VCaP (cell line): Measurements from ENCODE around the gene TPCN2.

Experiments used
- H3K27ac ChIP-seq: fragments of 450-650 bp; 2 replicates; pipeline ENCODE4 v1.5.1; 2017
- TF ChIP-seq, protein P1 (sequence below): fragments of 450-650 bp; conservative IDR thresholded peaks from 2 replicates; pipeline ENCODE4 v1.5.1; 2017; ENCODE audit warnings: mild to moderate bottlenecking, moderate library complexity

TPCN2 gene

GRCh38 chr11:69062169-69062855 lies 13.6 kb downstream of the TPCN2 start:
- no peak overlapping the region for H3K27ac ChIP-seq
- TF ChIP-seq, protein P1, sequence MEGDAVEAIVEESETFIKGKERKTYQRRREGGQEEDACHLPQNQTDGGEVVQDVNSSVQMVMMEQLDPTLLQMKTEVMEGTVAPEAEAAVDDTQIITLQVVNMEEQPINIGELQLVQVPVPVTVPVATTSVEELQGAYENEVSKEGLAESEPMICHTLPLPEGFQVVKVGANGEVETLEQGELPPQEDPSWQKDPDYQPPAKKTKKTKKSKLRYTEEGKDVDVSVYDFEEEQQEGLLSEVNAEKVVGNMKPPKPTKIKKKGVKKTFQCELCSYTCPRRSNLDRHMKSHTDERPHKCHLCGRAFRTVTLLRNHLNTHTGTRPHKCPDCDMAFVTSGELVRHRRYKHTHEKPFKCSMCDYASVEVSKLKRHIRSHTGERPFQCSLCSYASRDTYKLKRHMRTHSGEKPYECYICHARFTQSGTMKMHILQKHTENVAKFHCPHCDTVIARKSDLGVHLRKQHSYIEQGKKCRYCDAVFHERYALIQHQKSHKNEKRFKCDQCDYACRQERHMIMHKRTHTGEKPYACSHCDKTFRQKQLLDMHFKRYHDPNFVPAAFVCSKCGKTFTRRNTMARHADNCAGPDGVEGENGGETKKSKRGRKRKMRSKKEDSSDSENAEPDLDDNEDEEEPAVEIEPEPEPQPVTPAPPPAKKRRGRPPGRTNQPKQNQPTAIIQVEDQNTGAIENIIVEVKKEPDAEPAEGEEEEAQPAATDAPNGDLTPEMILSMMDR = no peak

DNA sequence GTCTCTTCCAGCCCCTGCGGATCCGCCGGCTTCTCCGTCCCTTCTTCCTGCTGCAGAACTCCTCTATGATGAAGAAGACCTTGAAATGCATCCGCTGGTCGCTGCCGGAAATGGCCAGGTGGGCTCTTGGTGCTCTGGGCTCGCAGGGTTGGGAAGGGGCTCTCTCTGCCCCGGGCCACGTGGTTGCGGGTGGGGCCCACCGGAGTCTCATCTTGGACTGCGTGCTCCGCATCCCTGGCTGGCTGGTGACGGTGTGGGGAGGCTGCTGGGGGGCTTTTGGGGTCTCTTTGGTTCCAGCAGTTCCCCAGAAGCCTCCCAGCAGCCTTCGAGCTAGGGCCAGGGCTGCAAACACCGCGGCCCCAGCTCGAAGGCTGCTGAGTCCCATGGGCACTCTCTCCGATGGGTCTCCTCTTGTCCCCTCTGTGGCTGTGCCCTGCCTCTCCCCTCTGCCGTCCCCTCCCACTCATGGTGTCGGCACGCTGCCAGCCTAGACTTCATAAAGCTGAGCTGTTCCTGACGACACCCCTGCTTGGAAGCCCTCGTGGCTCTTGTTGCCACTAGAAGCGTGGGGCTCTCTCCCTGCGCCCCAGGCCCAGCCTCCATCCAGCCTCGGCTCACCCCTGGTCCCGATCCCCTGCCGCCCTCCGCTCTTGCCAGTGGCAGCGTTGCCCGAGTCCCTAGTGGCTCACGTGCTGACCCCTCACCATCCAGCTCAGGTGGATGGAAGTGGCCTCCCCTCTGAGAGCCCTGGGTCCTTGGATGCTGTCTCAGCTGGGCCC lies 14.3 kb downstream of the TPCN2 start:
- no peak overlapping the region for H3K27ac ChIP-seq
- TF ChIP-seq, protein P1 = no peak

DNA sequence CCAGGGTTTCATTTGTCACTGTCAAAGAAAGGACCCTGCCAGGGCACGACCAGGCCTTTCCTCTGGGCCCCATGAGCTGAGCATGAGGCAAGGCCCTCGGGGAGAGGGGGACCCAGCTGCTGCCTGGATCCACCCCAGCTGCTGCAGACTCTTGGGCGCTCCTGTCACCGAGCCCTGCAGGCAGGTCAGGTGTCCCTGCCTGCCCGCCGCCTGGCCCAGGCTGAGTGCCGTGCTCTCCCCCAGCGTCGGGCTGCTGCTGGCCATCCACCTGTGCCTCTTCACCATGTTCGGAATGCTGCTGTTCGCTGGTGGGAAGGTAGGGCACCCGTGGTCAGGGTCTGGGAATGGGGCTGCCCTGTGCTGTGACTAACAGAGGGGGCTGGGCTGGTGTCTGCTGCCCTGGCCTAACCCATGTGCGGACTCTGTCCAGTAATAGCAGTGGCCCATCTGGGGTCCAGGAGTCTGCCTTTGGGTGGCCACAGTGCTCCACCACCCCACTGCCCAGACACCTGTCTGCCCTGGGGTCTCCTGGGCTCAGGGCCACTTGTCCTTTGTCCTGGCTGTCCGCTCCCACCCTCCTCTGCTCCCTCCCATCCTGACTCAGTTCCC lies 15.0 kb downstream of the TPCN2 start:
- TF ChIP-seq, protein P1 = no peak
- no peak overlapping the region for H3K27ac ChIP-seq

DNA sequence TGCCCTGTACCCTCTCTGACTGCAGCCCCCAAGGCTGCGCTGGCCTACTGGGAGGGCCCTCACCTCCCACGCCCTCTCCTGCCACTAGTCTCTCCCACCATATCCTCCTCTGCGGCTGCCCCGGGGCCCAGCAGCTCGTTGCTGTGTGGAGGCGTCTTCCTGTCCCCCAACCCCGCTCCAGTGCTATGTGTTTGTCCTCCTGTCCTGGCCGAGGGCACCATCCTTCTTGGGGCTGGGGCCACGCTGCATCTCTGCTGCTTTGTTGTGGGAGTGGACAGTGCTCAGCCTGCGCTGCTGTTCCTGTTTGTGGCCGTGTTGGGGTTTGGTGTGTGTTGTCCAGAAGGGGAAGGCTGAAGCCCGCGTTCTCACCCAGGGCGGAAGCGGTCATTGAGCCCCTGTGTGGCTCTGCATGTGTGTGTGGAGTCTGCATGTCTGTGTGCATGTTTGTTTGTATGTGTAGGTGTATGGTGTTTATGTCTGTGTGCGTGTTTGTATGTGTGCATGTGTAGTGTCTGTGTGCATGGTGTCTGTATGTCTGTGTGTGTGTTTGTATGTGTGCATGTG lies 15.7 kb downstream of the TPCN2 start:
- TF ChIP-seq, protein P1 = no peak
- no peak overlapping the region for H3K27ac ChIP-seq

DNA sequence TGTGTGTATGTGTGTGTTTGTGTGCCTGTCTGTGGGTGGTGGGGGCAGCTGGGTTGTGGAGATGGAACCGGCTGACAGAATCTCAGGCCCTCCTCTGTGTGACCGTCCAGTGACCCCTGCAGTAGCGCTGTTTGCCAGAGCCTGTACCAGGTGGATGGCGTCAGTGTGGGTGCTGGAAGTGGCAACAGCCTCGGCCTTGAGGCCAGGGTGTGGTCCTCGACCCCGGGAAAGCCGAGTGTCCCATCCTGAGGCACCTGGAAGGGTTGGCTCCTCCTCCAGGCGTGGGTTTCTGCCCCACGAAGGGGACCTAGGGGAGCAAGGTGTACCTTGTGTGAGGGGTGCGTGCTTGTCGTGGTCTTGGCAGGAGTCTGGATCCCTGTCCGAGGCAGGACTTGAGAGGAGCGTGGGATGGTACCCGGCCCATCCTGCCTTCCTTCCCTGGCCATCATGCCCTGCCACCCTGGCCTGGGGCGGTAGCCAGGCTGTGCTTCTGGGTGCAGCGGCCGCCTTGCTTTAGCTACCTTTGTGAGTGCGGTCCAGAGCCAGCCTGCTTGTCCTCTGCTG lies 16.5 kb downstream of the TPCN2 start:
- TF ChIP-seq, protein P1 = no peak

GRCh38 chr11:69066122-69067112 lies 17.7 kb downstream of the TPCN2 start:
- TF ChIP-seq, protein P1 = no peak
- no peak overlapping the region for H3K27ac ChIP-seq

More for the DNA sequence above, 16.5 kb downstream of the TPCN2 start:
- no peak overlapping the region for H3K27ac ChIP-seq
